Measurements from ENCODE around the gene LMTK2.

The LMTK2 gene

GRCh38 chr7:98256431-98256830 lies 149.8 kb downstream of the LMTK2 start:
- Histone ChIP-seq H3K9me3 (ENCODE audit: control insufficient read depth, insufficient read depth, low read length) (no peaks in the 10 kb centered on the region), H3K27ac (ENCODE audit: low read length) (no peak overlapping the region), H3K27me3 (ENCODE audit: control insufficient read depth, insufficient read depth, low read length) (no peaks in the 10 kb centered on the region), H3K4me3 (ENCODE audit: low read length) (no peak overlapping the region), H3K36me3 (ENCODE audit: control insufficient read depth, insufficient read depth, low read length) (no peaks in the 10 kb centered on the region; the same call in 1 of the 2 replicates), H3K4me1 (ENCODE audit: control insufficient read depth, insufficient read depth, low read length) (no peaks in the 10 kb centered on the region)
- no peak for DNase-seq (ENCODE audit: low read depth, low spot score)
- WGBS (ENCODE audit: insufficient coverage, insufficient read length) = no CpG with 5 or more reads among the region's 7 CpGs

GRCh38 chr7:98257701-98258100 lies 151.0 kb downstream of the LMTK2 start:
- WGBS (ENCODE audit: insufficient coverage, insufficient read length) = no CpG with 5 or more reads among the region's 6 CpGs
- no peaks in the 10 kb centered on the region for H3K4me1 ChIP-seq (ENCODE audit: control insufficient read depth, insufficient read depth, low read length)
- no peaks in the 10 kb centered on the region; the same call in 1 of the 2 replicates for H3K36me3 ChIP-seq (ENCODE audit: control insufficient read depth, insufficient read depth, low read length)
- no peaks in the 10 kb centered on the region for H3K27me3 ChIP-seq (ENCODE audit: control insufficient read depth, insufficient read depth, low read length)
- no peak overlapping the region for H3K4me3 ChIP-seq (ENCODE audit: low read length)
- H3K9me3 ChIP-seq (ENCODE audit: control insufficient read depth, insufficient read depth, low read length) = no peaks in the 10 kb centered on the region
- no peak for DNase-seq (ENCODE audit: low read depth, low spot score)
- H3K27ac ChIP-seq (ENCODE audit: low read length) = no peak overlapping the region
